ENCODE results near the gene UBXN6.
A peak's percentile ranks its signal among the peaks of the same experiment; 100 is the strongest.

Gene UBXN6

DNA sequence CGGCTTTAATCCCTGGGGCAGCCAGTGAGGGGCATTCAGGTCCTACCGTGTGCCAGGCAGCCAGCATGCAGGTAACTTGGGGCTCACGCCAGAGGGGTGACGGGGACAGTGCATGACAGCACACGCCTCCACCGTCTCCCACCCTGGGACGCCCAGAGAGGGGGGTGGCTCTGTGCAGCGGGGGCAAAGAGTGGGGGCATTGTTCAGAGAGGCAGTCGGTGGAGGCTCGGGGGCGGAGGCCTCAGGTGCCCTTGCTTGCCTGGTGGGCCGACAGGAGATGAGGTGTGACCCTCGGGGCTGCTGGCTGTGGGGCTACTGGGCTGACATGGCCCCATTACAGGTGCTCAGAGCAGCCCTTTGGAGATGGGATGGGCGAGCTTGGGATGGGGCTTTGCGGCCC is 42.3 kb upstream of the UBXN6 start:
- no peak overlapping the region for H3K4me3 ChIP-seq (ENCODE audit: low read depth, low read length)
- TF ChIP-seq, protein P1, sequence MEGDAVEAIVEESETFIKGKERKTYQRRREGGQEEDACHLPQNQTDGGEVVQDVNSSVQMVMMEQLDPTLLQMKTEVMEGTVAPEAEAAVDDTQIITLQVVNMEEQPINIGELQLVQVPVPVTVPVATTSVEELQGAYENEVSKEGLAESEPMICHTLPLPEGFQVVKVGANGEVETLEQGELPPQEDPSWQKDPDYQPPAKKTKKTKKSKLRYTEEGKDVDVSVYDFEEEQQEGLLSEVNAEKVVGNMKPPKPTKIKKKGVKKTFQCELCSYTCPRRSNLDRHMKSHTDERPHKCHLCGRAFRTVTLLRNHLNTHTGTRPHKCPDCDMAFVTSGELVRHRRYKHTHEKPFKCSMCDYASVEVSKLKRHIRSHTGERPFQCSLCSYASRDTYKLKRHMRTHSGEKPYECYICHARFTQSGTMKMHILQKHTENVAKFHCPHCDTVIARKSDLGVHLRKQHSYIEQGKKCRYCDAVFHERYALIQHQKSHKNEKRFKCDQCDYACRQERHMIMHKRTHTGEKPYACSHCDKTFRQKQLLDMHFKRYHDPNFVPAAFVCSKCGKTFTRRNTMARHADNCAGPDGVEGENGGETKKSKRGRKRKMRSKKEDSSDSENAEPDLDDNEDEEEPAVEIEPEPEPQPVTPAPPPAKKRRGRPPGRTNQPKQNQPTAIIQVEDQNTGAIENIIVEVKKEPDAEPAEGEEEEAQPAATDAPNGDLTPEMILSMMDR (IDR thresholded peaks at IDR 0.05; ENCODE audit: insufficient read depth, low read length, missing control alignments) = no peak
- no peak for DNase-seq (ENCODE audit: low read depth, low spot score)
- POLR2A ChIA-PET = no interaction called here
- CTCF ChIA-PET = interaction anchor here (0.7 kb wide), 1 partner anchor 113 kb away, joined by 3 read pairs; no protein-coding TSS in a partner anchor

GRCh38 chr19:4499318-4499717 is 41.7 kb upstream of the UBXN6 start:
- CTCF ChIA-PET = no interaction called here
- no peak overlapping the region for H3K4me3 ChIP-seq (ENCODE audit: low read depth, low read length)
- TF ChIP-seq, protein P1 (IDR thresholded peaks at IDR 0.05; ENCODE audit: insufficient read depth, low read length, missing control alignments) = no peak
- no peak for DNase-seq (ENCODE audit: low read depth, low spot score)
- POLR2A ChIA-PET = no interaction called here

DNA sequence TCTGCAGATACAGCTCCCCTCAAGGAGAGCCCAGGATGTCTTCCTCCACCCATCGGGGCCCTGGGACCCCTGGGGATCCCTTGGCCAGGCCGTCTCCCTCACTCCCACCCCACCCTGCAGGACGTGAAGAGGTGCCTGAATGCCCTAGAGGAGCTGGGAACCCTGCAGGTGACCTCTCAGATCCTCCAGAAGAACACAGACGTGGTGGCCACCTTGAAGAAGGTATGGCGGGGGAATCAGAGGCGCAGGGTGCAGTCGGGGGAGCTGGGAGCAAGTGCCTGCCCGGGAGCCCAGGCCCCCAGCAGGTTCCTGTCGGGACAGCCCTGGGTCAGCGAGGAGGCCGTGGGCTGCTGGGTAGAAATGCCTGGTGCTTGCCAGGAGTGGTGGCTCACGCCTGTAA is 41.1 kb upstream of the UBXN6 start:
- TF ChIP-seq, protein P1 (IDR thresholded peaks at IDR 0.05; ENCODE audit: insufficient read depth, low read length, missing control alignments) = no peak

DNA sequence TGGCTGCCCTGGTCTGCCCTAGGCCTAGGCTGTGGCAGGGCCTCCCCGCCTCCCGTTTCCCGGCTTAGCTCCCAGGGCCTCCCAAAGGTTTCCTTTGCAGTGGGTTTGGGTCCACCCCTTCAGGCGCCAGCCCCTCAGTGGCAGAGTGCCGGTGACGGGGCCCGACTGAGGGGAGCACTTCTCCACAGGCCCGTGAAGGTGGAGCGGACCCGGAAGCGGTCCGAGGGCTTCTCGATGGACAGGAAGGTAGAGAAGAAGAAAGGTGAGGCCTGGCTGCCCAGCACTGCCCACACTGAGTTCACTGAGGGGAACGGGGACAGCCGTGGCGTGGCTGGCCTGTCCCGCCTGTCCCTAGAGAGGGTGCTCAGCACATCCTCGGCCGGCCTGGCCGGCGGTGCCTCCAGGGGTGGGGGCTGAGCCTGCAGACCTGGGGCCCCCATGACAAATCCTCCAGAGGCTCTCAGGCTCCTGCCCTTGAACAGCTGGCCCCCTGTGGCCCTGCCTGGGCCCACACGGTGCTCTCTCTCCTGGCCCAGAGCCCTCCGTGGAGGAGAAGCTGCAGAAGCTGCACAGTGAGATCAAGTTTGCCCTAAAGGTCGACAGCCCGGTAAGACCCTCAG is 40.3 kb upstream of the UBXN6 start:
- CTCF ChIA-PET = no interaction called here

More for the DNA sequence above, 41.1 kb upstream of the UBXN6 start:
- no peak overlapping the region for H3K4me3 ChIP-seq (ENCODE audit: low read depth, low read length)
- ChIA-PET CTCF (no interaction called here), POLR2A (no interaction called here)
- no peak for DNase-seq (ENCODE audit: low read depth, low spot score)

DNA sequence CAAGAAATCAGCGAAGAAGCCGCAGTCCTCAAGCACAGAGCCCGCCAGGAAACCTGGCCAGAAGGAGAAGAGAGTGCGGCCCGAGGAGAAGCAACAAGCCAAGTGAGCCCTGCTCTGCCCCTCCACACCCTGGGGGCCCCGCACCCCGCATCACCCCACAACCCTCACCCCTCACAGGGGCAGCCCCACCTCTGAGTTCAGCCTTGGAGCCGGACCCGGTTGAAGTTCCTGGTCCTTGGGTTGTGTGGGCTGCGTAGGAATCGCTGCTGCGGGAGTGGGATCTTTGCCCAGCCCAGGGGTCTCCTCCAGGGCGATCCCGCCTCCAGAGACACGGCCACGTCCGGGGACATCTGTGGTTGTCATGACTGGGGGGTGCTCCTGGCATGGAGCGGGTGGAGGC is 38.7 kb upstream of the UBXN6 start:
- CTCF ChIA-PET = no interaction called here
- no peak overlapping the region for H3K4me3 ChIP-seq (ENCODE audit: low read depth, low read length)
- TF ChIP-seq, protein P1 (IDR thresholded peaks at IDR 0.05; ENCODE audit: insufficient read depth, low read length, missing control alignments) = no peak
- no peak for DNase-seq (ENCODE audit: low read depth, low spot score)
- POLR2A ChIA-PET = no interaction called here

More for the DNA sequence above, 40.3 kb upstream of the UBXN6 start:
- TF ChIP-seq, protein P1 (IDR thresholded peaks at IDR 0.05; ENCODE audit: insufficient read depth, low read length, missing control alignments) = no peak
- no peak overlapping the region for H3K4me3 ChIP-seq (ENCODE audit: low read depth, low read length)
- no peak for DNase-seq (ENCODE audit: low read depth, low spot score)
- POLR2A ChIA-PET = no interaction called here

GRCh38 chr19:4495471-4495870 is 37.9 kb upstream of the UBXN6 start:
- ChIA-PET POLR2A (no interaction called here), CTCF (no interaction called here)
- DNase-seq (ENCODE audit: low read depth, low spot score) = no peak
- no peak overlapping the region for H3K4me3 ChIP-seq (ENCODE audit: low read depth, low read length)
- TF ChIP-seq, protein P1 (IDR thresholded peaks at IDR 0.05; ENCODE audit: insufficient read depth, low read length, missing control alignments) = peak; percentile 4
